ENCODE results near the gene SCN1A. TPM values are rescaled to one million over a fixed set of nuclear protein-coding genes. Genes with fewer than 3 reads are reported as not detected.

Gene SCN1A
- total RNA-seq, 4 donors from 2014 or later: under 0.01 TPM; not detected in 3

DNA sequence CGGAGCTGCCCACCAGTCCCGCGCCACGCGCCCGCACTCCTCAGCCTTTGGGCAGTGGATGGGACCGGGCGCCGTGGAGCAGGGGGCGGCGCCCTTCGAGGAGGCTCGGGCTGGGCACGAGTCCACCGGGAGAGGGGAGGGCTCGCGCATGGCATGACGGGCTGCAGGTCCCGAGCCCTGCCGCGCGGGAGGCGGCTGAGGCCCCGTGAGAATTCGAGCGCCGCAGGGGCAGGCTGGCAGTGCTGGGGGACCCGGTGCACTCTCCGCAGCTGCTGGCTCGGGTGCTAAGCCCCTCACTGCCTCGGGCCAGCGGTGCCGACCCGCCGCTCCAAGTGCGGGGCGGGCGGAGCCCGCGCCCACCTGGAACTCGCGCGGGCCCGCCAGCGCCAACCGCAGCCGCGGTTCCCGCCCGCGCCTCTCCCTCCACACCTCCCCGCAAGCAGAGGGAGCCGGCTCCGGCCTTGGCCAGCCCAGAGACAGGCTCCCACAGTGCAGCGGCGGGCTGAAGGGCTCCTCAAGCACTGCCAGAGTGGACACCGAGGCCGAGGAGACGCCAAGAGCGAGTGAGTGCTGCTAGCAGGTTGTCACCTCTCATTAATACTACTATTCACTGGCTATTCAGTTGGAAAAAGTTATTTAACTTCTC lies 170.7 kb downstream of the SCN1A start:
- Histone ChIP-seq H3K4me1 (peaks cover 17 to 21% (median 20%) of the 10 kb centered on the region in 4 donors), H3K9me3 (no peaks in the 10 kb centered on the region), H3K27ac (replicated peaks in 1 of 4) (peak overlapping the region in 1 of 4 donors; percentile 9), H3K27me3 (no peaks in the 10 kb centered on the region), H3K36me3 (no peaks in the 10 kb centered on the region), H3K4me3 (peak overlapping the region in 2 of 4 donors; percentile 35 to 38)
- DNase-seq (ENCODE audit: extremely low spot score): no peak
- 82% methylated on average over 49 of the region's 60 CpGs for WGBS
- intact Hi-C loops (cut with DNase I): no loop called here
- TF ChIP-seq POLR2A (IDR thresholded peaks at IDR 0.05; ENCODE audit: low read depth): no peak
- no peak for TF ChIP-seq POLR2AphosphoS5 (IDR thresholded peaks at IDR 0.05)
- TF ChIP-seq EP300 (IDR thresholded peaks at IDR 0.05): no peak
- TF ChIP-seq CTCF (IDR thresholded peaks at IDR 0.05): no peak

GRCh38 chr2:165953655-165954606 lies 173.9 kb downstream of the SCN1A start, which contains the start of gene TTC21B:
TSS of gene TTC21B (minus strand) at chr2:165953776. CDS start at chr2:165953705, 71 bp downstream.
- peaks cover 25 to 41% (median 36%) of the 10 kb centered on the region in 4 donors for H3K4me1 ChIP-seq
- peak; percentile 97 for DNase-seq (ENCODE audit: extremely low spot score)
- no peaks in the 10 kb centered on the region for H3K9me3 ChIP-seq
- H3K27me3 ChIP-seq: no peaks in the 10 kb centered on the region
- H3K4me3 ChIP-seq: peak within 1 kb of the TSS; percentile 65 to 91 (median 70)
- peak within 1 kb of the TSS; percentile 83 to 90 (median 86) for H3K27ac ChIP-seq (replicated peaks in 1 of 4)
- under 1% methylated on average over 26 of the region's 55 CpGs for WGBS
- peak; percentile 69 to 79 for TF ChIP-seq POLR2AphosphoS5 (IDR thresholded peaks at IDR 0.05)
- TF ChIP-seq EP300 (IDR thresholded peaks at IDR 0.05): no peak
- TF ChIP-seq CTCF (IDR thresholded peaks at IDR 0.05): peak; percentile 66 to 85 (median 84)
- peak; percentile 49 for TF ChIP-seq POLR2A (IDR thresholded peaks at IDR 0.05; ENCODE audit: low read depth)
- intact Hi-C loops (cut with DNase I): loop anchor here (1.0 kb wide), 1 partner anchor 174 kb away; the partner anchor contains the start of gene SCN1A
- H3K36me3 ChIP-seq: peaks cover 0 to 5% (median 2%) of the 10 kb centered on the region in 4 donors

GRCh38 chr2:165953306-165953654 lies 174.5 kb downstream of the SCN1A start:
- Histone ChIP-seq H3K9me3 (no peaks in the 10 kb centered on the region), H3K4me1 (peaks cover 25 to 41% (median 36%) of the 10 kb centered on the region in 4 donors), H3K4me3 (peak overlapping the region; percentile 65 to 91 (median 70)), H3K27me3 (no peaks in the 10 kb centered on the region), H3K27ac (replicated peaks in 1 of 4) (peak overlapping the region; percentile 83 to 90 (median 86)), H3K36me3 (peaks cover 0 to 11% (median 9%) of the 10 kb centered on the region in 4 donors)
- WGBS: 0% methylated on average over 3 of the region's 24 CpGs
- intact Hi-C loops (cut with DNase I): loop anchor here (1.0 kb wide), 1 partner anchor 175 kb away; the partner anchor contains the start of gene SCN1A
- no peak for DNase-seq (ENCODE audit: extremely low spot score)
- no peak for TF ChIP-seq POLR2A (IDR thresholded peaks at IDR 0.05; ENCODE audit: low read depth)
- no peak for TF ChIP-seq EP300 (IDR thresholded peaks at IDR 0.05)
- no peak for TF ChIP-seq POLR2AphosphoS5 (IDR thresholded peaks at IDR 0.05)

DNA sequence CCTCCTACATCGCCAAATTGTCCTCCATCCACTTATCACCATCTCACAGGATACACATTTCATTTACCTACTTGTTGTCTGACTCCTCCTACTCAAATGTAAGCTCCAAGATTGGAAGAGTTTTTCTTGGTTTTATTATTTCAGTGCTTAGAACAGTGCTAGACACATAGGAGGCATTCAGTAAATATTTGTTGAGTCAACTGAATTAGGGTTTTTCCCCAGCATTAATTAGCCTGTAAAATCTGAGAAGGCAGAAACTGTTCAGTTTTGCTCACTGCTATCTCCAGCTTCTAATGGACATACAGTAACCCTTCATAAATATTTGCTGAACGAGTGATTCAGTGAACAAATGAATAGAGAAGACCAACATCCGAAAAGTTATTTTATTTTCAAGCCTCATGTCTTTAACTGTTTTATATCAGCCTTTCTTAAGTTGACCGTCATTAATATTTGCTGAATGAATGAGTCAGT lies 175.0 kb downstream of the SCN1A start:
- peaks cover 0 to 16% (median 14%) of the 10 kb centered on the region in 4 donors for H3K36me3 ChIP-seq
- DNase-seq (ENCODE audit: extremely low spot score): no peak
- no peaks in the 10 kb centered on the region for H3K9me3 ChIP-seq
- 18% methylated on average over 4 of the region's 4 CpGs for WGBS
- peaks cover 25 to 41% (median 36%) of the 10 kb centered on the region in 4 donors for H3K4me1 ChIP-seq
- H3K27me3 ChIP-seq: no peaks in the 10 kb centered on the region
- no peak for TF ChIP-seq CTCF (IDR thresholded peaks at IDR 0.05)
- no peak for TF ChIP-seq EP300 (IDR thresholded peaks at IDR 0.05)
- TF ChIP-seq POLR2A (IDR thresholded peaks at IDR 0.05; ENCODE audit: low read depth): no peak
- no peak for TF ChIP-seq POLR2AphosphoS5 (IDR thresholded peaks at IDR 0.05)
- peak overlapping the region; percentile 83 to 90 (median 86) for H3K27ac ChIP-seq (replicated peaks in 1 of 4)
- intact Hi-C loops (cut with DNase I): loop anchor here (1.0 kb wide), 1 partner anchor 176 kb away; the partner anchor contains the start of gene SCN1A
- peak overlapping the region; percentile 65 to 91 (median 70) for H3K4me3 ChIP-seq

Measured in esophagus muscularis mucosa (tissue), 4 donors.